HUDEP-2 (cell line): ENCODE results near the gene LIAS.

Experiments
- DNase-seq, 76 experiments: peaks; one replicate each; lab custom pipeline; 2025; ENCODE audit not compliant: unreplicated experiment in 76 of 76; lab: John Stamatoyannopoulos, UW

LIAS gene

DNA sequence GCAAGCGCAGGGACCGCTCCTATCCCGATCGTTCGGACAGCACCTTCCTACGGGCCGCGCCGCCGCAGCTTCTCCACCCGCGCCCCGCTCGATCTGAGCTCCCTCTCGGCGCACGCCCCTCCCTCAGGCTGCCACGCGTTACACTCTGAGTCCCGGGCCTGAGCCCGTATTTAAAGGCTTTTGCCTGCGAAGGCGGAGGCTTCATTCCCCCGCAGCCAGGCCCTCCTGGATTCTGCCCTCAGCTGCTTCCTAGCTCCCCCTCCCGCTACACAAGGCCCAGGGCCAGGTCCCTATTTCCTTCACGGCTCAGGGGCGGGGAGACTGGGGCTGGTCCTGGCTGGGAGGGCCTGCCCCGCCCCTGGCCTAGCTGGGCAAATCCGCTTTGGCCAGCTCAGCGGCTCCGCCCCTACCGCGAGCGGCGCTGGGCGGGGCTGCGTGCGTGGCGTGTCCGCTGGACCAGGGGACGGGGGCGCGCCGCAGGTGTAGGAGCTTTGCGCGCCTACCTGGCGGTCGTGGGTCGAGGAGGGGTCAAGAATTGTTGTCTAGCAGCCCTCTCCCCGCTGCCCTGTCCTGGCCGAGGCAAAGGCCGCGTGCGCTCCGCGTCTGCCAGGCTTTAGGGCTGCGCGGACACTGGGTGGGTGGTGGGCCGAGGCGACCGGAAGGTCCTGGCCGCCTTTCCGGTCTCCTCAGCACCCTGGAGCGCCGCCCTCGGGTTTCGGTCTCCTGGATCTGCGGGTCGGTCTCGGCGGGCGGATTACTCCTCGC lies 68.6 kb downstream of the LIAS start, which contains the start of gene UGDH:
TSS of gene UGDH (minus strand) at position 144 of the 765 bp plus-strand sequence. CDS start 5,927 bp downstream, outside the sequence.
- DNase-seq = peak in 75 of 76 experiments; percentile 31 to 93 (median 84)

DNA sequence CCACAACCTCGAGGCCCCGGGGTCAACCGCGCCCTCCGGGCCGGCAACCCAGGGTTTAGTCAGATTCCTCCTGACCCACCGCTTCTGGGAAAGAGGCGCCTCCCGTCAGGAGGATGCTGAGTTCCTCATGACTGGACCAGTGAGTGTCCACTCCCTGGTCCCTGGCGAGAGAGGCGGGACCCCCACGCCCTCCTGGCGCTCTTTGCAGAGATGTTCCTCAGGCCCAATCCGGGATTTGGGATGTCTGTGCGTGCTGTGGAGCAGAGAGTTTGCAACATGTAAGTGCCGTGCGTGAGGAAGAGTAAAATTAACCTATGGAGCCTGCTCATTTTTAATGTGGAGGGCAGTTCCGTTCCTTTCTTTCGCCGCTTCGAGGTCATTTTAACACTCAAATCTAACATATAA lies 69.2 kb downstream of the LIAS start:
- DNase-seq = peak in 2 of 76 experiments; percentile 44 to 52
